GM18517 (cell line): ENCODE measurements around the gene FRMD3.

Source experiments
- ATAC-seq: cut with Tn5 transposase; IDR thresholded peaks from one replicate; pipeline ENCODE4 v1.9.1; 2021; ENCODE audit warnings: mild to moderate bottlenecking, moderate library complexity; ENCODE audit not compliant: unreplicated experiment

Gene FRMD3

DNA sequence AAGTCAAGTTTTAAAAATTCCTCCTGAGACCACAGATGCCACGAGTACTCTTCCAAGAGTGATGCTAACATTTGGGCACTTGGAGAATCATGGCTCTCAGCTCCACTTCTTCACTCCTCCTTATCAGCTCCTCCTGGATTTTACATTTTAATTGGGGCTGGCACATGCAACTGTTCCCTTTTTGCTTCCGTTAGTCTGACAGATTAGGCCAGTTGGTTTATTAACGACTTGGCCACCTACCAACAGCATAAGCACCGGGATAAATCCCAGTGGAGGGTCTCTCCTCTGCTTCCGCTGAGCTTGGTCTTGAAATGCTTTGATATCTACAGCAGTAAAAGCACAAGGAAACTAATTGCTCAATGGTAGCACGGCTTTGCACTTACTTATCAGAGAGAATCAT, 340.6 kb downstream of the FRMD3 start:
- no peak for ATAC-seq

DNA sequence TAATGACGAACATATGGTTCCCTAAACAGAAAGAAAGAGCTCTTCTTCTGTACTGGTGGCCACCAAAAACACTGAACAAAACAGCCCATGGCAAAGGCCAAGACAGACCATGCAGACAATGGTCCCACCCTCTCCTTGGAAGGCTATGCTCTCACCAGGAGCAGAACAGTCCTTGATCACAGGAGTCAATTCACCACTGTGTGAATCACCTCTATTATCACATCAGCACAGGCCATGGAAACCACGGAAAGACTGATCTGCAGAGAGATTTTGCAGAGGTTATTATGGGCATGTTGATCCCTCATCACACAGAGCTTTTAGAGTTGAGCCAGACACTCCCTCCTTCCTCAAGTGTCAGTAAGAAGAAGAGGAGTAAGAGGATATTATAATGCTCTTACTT, 341.3 kb downstream of the FRMD3 start:
- ATAC-seq, result no peak
